DMS153 treated with DMSO at 0.1 percent for 48 hours (cell line): ENCODE measurements around the gene TYSND1.
"Not testable (repeated sequence)": the region's sequence is repeated elsewhere in the genome, so short reads cannot be mapped to it uniquely, and the experiment has no call there.

Experiments
- DNase-seq: peaks from one replicate; lab custom pipeline; 2025; ENCODE audit not compliant: unreplicated experiment; lab: John Stamatoyannopoulos, UW

TYSND1 gene

DNA sequence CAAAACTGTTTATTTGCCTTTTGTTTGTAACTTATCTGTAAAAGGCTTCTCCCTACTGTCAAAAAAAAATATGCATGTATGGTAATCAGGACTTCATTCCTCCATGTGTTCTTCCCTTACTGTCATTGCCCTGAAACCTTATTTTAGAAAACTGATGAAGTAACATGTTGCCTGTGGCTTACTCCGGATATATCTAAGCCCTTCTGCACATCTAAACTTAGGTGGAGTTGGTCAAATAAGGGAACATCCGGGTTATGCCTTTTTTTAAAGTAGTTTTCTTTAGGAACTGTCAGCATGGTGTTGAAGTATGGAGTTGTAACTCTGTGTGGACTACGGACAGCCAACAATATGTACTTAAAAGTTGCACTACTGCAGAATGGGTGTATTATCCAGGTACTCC, 17.7 kb upstream of the TYSND1 start:
- DNase-seq, result no peak

DNA sequence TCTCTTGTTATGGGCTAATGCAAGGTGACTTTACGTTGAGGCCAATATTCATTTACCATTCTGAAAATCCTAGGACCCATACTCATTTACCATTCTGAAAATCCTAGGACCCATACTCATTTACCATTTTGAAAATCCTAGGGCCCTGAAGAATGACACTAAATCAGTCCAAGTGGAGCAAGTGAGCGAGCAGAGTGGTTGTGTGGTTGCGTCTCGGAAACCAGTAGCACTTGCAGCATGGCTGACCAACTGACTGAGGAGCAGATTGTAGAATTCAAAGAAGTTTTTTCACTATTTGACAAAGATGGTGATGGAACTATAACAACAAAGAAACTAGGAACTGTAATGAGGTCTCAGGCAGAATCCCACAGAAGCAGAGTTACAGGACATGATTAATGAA, 16.9 kb upstream of the TYSND1 start:
- DNase-seq, result no peak

DNA sequence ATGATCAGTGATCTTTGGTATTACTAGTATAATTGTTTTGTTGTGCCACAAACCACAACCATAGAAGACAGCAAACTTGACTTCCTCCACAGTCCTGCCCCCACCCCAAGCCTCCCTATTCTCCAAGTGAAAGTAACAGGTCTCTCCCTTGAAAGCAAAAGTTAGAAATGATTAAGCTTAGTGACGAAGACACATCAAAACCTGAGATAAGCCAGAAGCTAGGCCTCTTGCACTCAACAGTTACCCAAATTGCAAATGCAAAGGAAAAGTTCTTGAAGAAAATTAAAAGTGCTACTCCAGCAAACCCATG, 16.3 kb upstream of the TYSND1 start:
- DNase-seq, result no peak

DNA sequence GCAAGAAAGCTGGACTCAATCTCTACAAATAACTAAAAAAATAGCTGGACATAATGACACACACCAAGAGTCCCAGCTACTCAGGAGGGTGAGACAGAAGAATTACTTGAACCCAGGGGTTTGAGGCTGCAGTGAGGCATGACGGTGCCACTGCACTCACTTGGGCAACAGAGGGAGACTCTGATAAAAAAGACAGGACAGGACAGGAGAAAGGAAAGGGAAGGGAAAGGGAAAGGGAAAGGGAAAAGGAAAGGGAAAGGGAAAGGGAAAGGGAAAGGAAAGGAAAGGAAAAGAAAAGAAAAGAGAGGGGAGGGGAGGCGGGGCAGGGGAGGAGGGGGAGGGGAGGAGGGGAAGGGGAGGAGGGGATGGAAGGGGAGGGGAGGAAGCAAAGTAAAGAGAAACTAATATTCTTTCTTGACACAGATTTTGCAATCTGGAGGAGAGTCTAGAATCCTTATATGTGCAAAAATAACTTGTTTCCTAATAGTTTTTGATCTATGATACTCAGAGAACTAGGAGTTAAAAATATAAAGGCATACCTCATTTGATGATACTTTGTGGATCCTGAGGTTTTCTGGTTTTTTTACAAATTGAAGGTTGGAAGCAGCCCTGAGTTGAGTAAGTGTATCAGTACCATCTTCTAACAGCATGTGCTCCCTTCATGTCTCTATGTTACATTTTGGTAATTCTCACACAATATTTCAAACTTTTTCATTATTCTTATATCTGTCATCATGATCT, 15.8 kb upstream of the TYSND1 start:
- DNase-seq, result no peak

DNA sequence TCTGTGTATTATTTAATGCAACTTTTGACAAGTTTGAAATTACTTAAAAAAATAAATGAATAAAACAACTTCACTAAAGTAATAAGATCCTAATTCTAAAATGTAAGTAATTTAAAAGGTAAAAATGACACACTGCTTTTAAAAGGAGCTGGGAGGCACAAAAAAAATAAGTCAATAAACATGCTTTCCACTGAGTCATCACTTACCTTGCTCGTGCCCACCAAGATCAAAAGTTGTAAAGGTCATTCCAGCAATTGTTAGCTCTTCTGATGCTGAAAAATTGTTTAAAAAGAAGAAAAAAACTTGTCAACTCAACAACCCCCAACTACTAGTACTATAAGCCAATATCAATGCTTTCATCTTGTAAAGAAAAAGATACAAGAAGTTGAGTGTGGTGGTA, 14.3 kb upstream of the TYSND1 start:
- no peak for DNase-seq

DNA sequence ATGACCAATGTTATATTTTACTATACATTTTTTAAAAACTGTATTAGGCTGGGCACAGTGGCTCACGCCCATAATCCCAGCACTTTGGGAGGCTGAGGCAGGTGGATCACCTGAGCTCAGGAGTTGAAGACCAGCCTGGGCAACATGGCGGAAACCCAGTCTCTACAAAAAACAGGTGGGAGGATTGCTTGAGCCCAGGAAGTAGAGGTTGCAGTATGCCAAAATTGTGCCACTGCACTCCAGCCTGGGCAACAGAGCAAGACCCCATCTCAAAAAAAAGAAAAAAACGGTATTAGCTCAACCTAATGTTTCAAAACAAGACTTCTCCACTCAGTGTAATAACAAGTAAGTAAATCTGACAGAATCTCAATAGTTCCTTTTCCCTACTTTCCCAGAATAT, 12.9 kb upstream of the TYSND1 start:
- DNase-seq, result not testable (repeated sequence)

DNA sequence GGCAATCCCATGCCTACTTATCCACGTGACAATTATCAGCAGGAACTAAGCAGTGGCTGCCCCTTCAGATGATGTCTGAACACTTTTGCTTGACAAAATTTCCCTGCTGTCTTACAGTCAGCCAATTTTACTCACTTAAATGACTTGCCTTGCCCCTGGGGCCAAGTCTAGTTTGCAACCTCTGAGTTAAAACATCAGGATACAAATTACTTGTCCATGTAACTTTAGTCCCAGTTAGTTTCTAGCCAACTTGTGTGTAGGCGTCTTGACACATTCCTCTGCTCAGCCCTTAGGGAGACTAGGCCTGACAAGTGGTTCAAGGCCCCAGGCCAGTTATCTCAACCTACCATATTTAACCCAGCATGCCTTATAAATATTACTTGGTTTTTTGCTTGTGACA, 11.6 kb upstream of the TYSND1 start:
- DNase-seq, result no peak

DNA sequence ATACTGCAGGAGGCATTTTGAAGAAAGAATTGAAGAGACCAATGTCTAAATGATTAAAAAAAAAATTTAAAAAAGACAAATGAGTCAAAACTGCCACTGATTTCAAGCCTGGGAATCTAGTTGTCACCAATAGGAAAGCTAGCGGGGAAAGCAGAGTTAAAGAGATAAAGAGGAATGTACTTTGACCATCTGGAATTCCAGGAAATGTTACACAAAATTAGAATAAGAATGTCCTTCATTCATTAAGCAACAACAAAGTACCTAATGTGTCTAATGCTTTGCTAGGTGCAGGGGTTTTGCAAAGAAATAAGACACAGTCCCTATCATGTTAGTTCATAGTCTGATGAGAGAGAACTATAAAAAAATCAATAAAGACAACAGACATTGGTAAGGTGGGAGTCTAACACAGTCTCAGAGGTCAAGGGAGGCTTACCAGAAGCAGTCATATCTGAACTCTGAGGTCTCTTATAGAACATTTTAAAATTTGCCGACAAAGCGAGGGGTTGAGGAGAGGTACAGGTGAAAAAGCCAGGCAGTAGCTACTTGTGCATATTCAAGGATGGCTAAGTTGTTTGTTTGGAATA, 8.8 kb upstream of the TYSND1 start:
- no peak for DNase-seq

DNA sequence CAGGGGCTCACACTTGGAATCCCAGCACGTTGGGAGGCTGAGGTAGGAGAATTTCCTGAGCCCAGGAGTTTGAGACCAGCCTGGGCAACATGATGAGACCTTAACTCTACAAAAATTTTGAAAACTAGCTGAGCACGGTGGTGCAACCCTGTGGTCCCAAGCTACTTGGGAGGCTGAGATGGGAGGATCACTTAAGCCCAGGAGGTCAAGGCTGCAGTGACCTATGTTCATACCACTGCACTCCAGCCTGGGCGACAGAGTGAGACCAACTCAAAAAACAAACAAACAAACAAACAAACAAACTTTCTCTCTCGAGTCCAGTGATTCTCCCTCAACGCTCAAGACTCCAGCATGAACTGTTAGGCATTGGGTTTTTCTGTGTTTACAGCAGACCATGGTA, 2.0 kb upstream of the TYSND1 start:
- DNase-seq, result no peak

DNA sequence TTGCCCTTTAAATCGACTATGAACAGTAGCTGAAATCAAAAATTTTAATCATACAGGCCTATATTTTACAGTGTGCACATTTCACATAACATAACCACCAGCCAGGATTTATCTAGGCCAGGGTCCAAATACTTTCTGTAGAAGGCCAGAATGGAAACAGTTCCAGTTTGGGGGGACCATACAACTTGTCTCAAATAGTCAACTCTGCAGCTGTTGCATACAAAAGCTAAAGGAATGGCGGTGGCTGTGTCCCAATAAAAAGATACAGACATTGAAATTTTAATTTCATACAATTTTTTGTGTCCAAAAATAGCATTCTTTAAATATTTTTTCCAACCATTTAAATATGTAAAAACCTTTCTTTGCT, 742 bp upstream of the TYSND1 start:
- no peak for DNase-seq

DNA sequence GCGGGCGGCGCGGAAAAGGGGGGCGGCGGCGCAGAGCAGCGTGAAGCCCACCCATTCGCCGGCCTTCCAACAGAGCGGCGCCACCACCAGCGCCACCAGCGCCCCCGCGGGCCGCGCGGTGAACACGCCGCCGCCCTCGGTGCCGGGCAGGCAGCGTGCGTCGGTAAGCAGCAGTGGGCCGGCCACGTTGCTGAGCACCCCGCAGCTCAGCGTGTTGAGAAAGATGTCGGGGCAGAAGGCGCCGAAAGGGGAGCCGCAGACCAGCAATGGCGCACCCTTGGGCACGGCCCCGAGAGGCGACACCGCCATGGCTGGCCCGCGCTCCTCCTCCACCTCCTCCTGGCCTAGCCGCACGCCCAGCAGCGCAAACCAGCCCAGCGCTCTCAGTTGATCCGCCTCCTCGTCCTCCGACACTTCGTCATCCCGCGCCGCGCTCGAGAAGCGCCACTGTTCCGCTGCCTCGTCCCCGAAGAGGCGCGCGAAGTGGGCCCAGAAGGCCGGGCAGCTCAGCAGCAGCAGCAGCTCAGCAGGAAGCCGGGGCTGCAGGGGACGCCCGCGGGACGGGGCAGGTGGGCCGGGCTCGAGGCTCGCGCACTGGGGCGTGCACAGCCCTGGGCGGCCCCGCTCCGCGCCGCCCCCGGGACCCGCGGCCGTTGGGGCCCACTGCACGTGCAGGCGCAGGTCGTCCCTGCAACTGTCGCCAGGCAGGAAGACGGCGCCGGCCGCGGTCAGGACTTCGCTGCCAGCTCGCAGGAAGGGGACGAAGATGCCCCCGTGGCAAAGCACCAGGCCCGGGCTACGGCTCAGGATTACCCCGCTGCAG, 623 bp downstream of the TYSND1 start:
- no peak for DNase-seq

DNA sequence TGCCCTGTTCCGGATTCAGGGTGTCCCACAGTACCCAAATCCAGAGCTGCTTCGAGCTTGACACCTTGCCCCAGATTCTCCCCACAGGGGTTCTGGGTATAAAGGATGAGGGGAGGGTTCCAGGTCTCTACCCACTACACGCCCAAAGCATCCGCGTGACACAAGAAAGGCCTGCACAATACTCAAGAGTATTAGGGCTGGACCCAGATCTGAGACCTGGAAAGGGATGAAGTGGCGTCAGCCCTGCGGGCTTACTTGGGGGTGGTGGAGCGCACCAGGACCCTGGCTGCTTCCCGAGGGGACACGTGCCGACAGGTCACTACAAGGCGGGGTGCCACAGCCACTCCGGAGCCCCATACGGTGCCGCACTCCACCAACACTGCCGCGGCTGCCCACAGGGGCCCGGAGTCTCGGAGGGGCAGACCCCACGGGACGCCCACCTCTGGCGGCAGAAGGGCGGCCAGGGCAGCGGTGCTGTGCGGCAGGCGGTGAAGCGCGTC, 1.3 kb downstream of the TYSND1 start:
- DNase-seq, result no peak

DNA sequence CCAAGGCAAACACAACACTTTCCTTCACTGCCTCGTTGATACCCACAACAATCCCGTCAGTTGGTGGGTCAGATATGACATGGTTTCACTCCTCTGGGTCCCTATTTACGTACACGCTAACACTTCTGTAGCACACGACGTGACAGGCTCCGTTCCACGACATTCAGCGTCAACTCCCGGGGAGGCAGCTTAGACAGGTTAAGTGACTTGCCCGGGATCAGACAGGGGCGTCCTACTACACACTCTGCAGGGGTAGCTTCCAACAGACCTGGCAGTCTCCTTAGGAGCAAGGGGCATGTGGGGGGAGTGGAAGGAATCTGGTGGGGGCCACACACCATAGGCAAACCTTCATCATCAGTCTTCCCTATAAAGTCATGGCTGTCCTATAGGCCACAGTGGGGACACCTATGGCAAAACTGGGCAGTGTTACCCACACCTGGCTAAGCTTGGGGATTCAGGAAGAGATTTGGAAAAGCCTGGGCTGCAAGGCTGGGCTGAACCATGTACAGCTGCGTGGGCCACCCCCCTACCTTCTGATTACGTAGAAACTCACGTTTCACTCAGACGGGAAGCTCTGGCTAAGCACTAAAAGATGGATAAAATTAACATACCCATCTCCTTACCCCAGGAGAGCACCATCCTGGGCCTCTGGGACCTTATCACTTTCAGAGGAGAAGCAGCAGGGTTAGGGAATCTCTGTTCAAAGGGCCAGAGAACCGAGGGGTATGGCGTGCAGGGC, 2.0 kb downstream of the TYSND1 start:
- no peak for DNase-seq

DNA sequence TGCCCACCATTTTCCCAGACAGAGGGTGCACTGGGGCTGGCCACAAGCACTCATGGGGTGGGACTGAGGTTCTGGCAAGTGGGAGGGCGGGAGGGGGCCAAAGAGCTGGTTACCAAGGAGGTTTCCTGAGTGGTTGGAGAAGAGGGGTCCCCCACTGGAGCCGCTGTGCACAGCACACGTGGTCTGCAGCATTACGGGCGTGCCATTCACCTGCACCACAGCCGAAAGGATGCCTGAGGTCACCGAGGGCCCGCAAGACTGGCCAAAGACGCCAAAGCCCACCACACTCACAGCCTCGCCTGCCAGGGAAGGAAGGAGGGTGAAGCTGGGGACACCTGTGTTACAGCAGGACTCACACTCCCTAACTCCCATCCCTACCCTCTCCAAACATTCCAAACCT, 3.9 kb downstream of the TYSND1 start:
- no peak for DNase-seq

DNA sequence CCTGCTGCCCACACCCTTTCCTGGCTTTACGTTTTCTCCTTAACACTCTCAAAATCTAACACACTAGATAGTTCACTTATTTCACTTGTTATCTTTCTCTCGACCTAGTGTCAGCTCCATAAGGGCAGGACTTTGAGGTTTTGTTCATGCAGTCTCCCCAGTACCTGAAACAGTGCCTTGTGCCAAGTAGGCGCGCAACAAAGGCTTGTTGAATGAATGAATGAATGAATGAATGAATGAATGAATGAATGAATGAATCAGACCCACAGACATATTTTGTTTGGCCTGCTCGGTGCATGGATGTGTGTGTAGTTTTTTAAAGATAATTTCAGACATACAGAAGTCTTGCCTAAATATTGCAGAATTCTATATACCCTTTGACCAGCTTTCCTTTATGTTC, 6.2 kb downstream of the TYSND1 start:
- DNase-seq, result no peak

DNA sequence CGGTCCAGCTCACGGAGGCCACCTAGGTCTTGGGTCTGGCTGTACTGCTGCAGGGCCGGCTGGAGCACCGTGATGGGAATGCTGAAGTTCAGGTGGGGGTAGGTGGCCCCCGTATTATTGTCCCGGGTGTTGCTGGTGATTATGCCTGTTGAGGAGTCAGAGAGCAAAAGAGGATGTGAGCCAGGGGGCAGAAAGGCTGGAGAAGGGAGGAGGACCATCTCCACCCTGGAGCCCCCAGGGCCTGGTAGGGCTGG, 6.6 kb downstream of the TYSND1 start:
- DNase-seq, result no peak

DNA sequence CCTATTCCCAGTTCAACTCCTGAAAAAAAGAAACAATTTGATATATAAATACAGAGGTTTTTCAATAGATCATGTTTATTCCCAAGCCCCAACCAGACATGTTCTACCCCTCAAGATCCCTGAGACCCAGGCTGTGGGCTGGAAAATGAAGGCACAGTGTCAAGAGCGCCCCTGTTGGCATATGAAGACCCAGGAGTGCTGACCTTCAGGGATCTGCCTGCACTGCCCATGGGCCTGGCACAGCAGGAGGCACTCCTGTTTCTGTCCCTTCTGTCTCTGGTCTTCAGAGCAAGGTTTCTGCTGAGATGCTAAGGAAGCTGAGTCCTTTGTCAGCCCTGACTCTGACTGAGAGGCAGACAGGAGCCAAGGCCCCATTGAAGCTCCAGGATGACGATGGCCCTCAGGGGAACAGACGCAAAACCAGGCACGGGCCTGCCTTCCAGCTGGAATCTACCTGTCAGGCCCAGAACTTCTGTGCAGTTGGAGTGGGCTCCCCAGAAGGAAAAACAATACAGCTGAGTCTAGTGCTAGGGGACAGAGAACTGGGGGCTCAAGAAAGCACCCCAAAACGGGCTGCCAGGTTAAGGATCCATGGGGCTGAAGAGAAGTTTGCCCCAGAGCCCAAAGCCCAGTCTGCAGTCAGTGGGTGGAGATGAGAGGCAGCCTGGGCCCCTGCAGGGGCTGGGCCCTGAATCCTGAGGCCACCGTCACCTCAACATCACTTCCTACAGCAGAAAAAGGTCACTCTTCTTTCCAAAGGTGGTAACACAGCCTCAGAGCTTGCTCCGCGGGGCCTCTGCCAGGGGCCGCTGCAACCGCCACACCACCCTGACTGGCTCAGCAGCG, 7.1 kb downstream of the TYSND1 start:
- no peak for DNase-seq

DNA sequence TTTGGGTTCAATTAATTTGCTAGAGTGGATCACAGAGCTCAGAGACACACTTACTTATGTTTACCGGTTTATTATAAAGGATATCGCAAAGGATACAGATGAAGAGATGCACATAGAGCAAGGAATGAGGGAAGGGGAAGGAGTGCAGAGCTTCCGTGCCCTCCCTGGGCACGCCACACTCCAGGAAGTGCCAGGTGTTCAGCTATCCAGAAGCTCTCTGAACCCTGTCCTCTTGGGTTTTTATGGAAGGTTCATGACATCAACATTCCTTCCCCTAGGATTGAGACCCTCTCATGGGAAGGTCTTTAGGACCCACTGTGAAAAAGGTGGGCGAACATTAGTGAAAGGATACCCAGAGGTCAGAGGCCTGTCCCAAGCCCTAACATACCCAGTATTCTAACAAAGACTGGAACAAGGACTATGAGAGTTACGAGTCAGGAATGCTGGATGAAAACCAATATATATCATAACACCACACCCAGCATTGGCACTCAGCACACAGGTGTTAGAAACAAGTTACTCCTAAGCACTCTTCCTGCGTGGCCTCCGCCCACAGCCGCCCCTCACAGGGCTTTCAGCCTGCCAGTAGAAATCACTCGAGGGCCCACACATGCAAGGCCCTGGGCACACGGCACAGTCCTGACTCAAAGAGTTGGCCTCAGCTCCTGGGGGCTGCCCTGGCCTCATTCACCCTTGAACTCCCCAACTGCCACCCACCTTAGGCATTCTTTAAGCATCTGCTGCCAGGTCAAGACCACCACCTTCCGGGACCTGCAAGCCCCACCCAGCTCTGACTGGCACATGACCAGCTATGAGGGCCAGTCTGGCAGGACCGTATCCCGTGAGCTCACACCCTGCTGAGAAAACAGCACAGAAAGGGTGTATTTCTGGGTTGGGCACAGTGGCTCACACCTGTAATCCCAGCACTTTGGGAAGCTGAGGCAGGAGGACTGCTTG, 8.3 kb downstream of the TYSND1 start:
- no peak for DNase-seq

DNA sequence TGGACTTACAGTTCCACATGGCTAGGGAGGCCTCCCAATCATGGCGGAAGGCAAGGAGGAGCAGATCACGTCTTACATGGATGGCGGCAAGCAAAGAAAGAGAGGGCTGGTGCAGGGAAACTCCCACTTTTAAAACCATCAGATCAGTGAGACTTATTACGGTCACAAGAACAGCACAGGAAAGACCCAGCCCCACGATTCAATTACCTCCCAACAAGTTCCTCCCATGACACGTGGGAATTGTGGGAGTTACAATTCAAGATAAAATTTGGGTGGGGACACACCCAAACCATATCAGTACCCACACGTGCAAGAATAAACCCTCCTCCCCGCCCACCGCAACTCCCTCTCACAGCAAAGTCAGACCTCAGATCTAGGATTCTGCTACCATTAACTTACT, 9.4 kb downstream of the TYSND1 start:
- DNase-seq, result no peak

DNA sequence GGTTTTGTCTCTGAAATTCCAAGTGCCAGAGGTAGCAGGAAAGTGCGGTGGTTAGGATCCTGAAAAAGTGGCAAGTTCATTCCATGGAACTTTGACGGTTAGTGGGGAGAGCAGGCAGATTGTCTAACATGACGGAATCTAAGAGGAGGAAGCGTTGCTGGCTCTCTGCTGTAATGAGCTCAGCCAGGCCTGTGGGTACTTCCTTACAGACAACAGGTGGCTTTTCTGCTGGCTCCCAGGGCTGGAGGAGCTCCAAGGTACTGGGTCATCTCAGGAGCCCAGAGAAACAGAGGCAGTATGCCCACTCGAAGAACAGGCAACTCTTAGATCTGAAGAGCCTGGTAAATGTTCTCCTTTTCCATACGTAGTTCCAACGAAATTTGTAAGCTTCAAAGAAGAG, 10.8 kb downstream of the TYSND1 start:
- DNase-seq, result no peak
